ENCODE measurements around the gene OSBPL5. TPM values are rescaled to one million over a fixed set of nuclear protein-coding genes. Genes with fewer than 3 reads are reported as not detected.

Gene OSBPL5
- total and polyA plus RNA-seq, 2 of the 4 experiments (the other 2 are of a cell fraction), result 14.9 to 22.3 TPM

DNA sequence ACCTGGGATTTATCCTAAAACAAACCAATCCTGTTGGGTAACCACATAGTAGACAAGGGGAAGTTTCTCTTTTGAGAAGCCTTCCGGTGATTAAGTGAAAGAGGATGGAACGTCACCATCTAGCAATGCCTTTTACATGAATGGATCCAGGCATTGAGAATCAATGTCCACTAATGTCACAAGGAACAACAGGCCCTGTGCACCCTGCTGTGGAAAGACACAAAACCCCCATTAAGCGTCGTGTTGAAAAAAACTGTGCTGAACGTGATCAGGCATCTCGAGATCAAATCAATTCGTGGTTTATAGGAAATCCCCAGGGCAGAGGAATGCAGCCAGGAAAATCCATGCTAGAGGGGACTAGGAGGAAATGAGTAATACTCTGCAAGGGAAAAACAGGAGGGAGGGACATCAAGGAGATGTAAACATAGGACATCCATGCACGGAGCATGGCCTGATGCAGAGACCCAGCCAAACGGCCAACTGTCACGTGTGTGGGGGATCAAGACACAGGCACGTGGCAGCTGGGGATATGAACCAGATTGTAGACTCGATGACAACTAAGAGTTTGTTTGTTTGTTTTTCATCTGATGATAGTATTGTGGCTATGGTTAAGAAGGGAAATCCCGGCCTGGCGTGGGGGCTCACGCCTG lies 69.3 kb downstream of the OSBPL5 start (continued):
- TF ChIP-seq MAFK (IDR thresholded peaks at IDR 0.05; ENCODE audit: low read depth, low read length), result no peak
- TF ChIP-seq POLR2A (IDR thresholded peaks at IDR 0.05; ENCODE audit: low read depth, low read length), result no peak

DNA sequence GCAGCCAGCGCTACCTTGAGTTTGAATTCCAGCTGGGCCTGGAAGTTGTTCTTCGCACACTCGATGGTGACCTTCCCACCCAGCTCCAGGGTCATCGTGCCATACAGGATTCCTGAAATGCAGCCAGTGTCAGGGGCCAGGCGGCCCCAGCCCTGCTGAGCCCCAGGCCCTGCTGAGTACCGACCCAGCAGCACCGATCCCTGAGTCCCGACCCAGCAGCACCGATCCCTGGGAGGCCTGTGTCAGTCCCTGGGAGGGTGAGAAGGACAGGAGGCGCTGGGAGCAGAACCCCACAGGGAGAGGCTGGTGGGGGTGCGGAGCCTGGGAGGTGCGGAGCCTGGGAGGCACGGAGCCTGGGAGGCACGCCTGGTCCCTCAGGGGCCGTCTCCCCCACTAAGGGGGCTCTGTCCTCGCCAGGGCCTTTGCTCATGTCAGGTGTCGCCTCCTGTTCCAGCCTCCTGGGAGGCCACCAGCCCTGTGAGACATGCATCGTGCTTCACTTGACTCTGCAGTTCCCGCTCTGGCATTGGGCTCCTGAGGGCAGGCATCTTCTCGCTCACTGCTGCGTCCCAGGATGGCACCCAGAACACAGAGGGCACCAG lies 70.8 kb downstream of the OSBPL5 start:
- intact Hi-C loops (cut with micrococcal nuclease) (loop anchor here (5.0 kb wide), 1 partner anchor 57 kb away; no protein-coding TSS in a partner anchor), dilution Hi-C loops (cut with HindIII; ENCODE audit: low sequenced_read_pairs, unreplicated experiment) (no loop called here), in situ Hi-C loops (cut with MboI; ENCODE audit: low sequenced_read_pairs) (loop anchor here (5.0 kb wide), 1 partner anchor 52 kb away; no protein-coding TSS in a partner anchor)
- H4K5ac ChIP-seq (ENCODE audit: low read depth, low read length), result no peak overlapping the region
- H3K4me1 ChIP-seq (ENCODE audit: control insufficient read depth, insufficient read depth, low read length), result peaks cover 9% of the 10 kb centered on the region
- no peak overlapping the region; the same call in 1 of the 2 replicates for H3K23ac ChIP-seq (ENCODE audit: low read depth, low read length)
- H2AK9ac ChIP-seq (replicated peaks; ENCODE audit: low read depth, low read length, poor library complexity), result peak overlapping the region; percentile 13
- ATAC-seq (ENCODE audit: low read depth) (no peak), DNase-seq (no peak)
- ChIA-PET CTCF (no interaction called here), POLR2A (ENCODE audit: unreplicated experiment) (interaction anchor here (0.5 kb wide), 1 partner anchor 19 kb away, joined by 4 read pairs; no protein-coding TSS in a partner anchor)
- H3K9ac ChIP-seq (ENCODE audit: low read depth, low read length), result no peak overlapping the region
- H2AFZ ChIP-seq (replicated peaks; ENCODE audit: low read length, poor library complexity), result no peak overlapping the region
- H3K4ac ChIP-seq (ENCODE audit: low read depth, low read length), result peak overlapping the region; percentile 82; the same call in 1 of the 2 replicates
- H3K36me3 ChIP-seq (ENCODE audit: control insufficient read depth, insufficient read depth, low read length), result peaks cover 51% of the 10 kb centered on the region
- H3K14ac ChIP-seq (replicated peaks; ENCODE audit: low read depth, low read length), result 0 out of 2 replicates have a peak overlapping the region, but pooled peaks have one; percentile 57
- no peak overlapping the region for H3K18ac ChIP-seq (ENCODE audit: low read depth, low read length)
- H3K79me1 ChIP-seq (ENCODE audit: low read depth in 1 of 2, low read length in 2 of 2), result peaks cover 0 to 15% of the 10 kb centered on the region in 2 experiments; a peak in 1 of 4 replicates
- H4K91ac ChIP-seq (ENCODE audit: insufficient read depth, low read depth, low read length), result no peak overlapping the region
- H2BK15ac ChIP-seq (ENCODE audit: low read depth, low read length), result peak overlapping the region; percentile 59; the same call in 1 of the 3 replicates
- no TSS peak for BruUV-seq (replicated peaks)
- H3K27ac ChIP-seq (ENCODE audit: insufficient read depth, low read length), result no peak overlapping the region
- H2BK5ac ChIP-seq (ENCODE audit: low read depth, low read length, poor library complexity, severe bottlenecking), result no peak overlapping the region
- H3K4me2 ChIP-seq (ENCODE audit: low read depth, low read length), result no peak overlapping the region
- H3K27me3 ChIP-seq (ENCODE audit: control insufficient read depth, insufficient read depth, low read length), result no peaks in the 10 kb centered on the region
- no peak overlapping the region for H4K8ac ChIP-seq (ENCODE audit: low read depth in 2 of 2, low read length in 2 of 2)
- H3K9me3 ChIP-seq (ENCODE audit: control insufficient read depth, insufficient read depth, low read length), result no peaks in the 10 kb centered on the region
- no peak overlapping the region for H3K4me3 ChIP-seq (ENCODE audit: insufficient read depth, low read depth, low read length)
- no peaks in the 10 kb centered on the region for H3K9me1 ChIP-seq (ENCODE audit: insufficient read depth, low read length)
- WGBS, 2 experiments (ENCODE audit: extremely low coverage in 2 of 2, insufficient read length in 1 of 2), result 93% methylated on average over 6 of the region's 21 CpGs; no CpG with 5 or more reads in 1 of the 2 experiments
- H4K20me1 ChIP-seq (ENCODE audit: insufficient read depth, low read length), result peaks cover 8% of the 10 kb centered on the region
- TF ChIP-seq BHLHE40 (IDR thresholded peaks at IDR 0.05; ENCODE audit: low read depth, low read length) (no peak), POLR2A (IDR thresholded peaks at IDR 0.05; ENCODE audit: low read depth, low read length) (no peak), RCOR1 (IDR thresholded peaks at IDR 0.05; ENCODE audit: insufficient replicate concordance, low read length) (no peak), FOS (IDR thresholded peaks at IDR 0.05; ENCODE audit: low read depth, low read length) (no peak), MAFK (IDR thresholded peaks at IDR 0.05; ENCODE audit: low read depth, low read length) (no peak)
- H3K56ac ChIP-seq (ENCODE audit: extremely low read depth, insufficient read depth, low read length), result no peak overlapping the region
- peak overlapping the region; percentile 35; the same call in 1 of the 2 replicates for H2BK120ac ChIP-seq (ENCODE audit: low read depth, low read length)
- H2BK20ac ChIP-seq (ENCODE audit: low read depth, low read length), result peak overlapping the region; percentile 57; the same call in 1 of the 2 replicates
- H2AK5ac ChIP-seq (ENCODE audit: low read depth, low read length), result peak overlapping the region; percentile 51

Measured in IMR-90 (cell line).